ENCODE data around the gene TTN.
"Not testable (repeated sequence)": the region's sequence is repeated elsewhere in the genome, so short reads cannot be mapped to it uniquely, and the experiment has no call there.

TTN gene

GRCh38 chr2:178526256-178526655 lies 281.0 kb downstream of the TTN start:
- DNase-seq, result no peak

GRCh38 chr2:178525460-178525859 lies 281.8 kb downstream of the TTN start:
- not testable (repeated sequence) for DNase-seq

- not testable (repeated sequence) for DNase-seq
These were observed 282.2 kb downstream of the TTN start for GRCh38 chr2:178525010-178525409.

- DNase-seq, result no peak
These were observed 283.6 kb downstream of the TTN start for GRCh38 chr2:178523596-178524134.

DNA sequence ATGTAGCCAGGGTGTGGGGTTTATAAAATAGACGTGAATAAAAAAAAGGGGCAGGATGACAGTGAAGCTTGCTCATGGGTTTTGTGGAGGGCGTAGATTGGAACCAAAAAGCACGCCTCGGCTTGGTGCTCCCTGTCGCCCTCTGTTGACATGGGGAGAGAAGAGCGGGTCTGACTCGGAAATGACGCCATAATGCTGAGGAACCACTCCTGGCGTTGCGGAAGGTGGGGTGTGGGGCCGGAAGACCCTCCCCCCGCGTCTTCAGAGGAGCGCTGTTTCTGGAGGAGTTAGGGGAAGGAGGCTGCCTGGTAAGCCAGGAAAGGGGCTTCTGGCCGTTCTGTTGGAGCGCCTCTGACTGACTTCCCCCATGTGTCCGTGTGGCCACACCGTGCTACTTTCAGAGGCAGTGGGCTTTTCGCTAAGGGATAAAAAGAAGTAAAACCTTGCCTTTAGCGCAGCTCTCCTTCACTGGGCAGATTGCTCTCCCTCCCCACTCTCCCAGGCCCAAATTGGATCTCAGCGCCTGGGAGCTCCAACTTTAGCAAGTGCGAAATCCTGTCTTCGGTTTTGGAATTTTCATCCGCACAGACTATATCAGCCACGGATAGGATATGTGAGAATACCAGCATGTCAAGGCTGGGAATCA lies 284.1 kb downstream of the TTN start:
- DNase-seq, result no peak

GRCh38 chr2:178521304-178522150 lies 285.7 kb downstream of the TTN start:
- no peak for DNase-seq

DNA sequence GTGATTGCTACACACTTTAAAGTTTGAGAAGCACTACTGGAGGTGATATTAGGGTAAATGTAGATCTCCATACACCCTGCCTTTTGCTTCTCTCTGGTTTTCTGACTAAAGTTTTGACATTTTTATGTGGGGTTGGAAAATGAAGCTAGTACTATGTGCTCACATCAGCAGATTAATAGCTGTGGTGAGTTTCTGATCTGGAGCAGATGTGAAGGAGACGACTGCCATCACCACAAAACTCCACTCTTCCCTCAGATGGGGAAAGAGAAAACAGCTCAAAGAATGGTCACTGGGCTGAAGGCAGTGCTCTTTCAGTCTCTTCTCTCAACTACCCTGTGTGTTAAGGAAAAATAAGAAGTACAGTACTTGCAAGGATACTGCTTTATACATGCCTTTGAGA lies 289.7 kb downstream of the TTN start:
- DNase-seq, result no peak

DNA sequence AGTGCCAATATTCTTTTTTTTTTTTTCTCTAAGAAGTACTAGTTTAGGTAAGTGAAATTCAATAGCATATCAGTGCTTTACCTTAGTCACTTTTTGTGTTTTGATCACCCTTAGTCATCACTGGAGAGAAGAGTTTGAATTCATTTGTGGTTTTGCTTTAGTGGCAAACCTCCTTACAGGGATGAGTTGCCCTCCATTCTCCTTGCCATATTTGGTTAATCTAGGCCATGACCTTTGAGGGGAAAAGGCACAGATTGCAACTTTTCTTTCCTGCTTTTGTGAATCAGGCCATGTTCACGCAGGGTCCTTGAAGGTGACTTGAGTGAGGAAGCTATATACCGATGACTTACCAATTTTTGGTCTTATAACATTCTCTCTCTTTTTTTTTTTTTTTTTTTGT lies 292.6 kb downstream of the TTN start:
- no peak for DNase-seq

DNA sequence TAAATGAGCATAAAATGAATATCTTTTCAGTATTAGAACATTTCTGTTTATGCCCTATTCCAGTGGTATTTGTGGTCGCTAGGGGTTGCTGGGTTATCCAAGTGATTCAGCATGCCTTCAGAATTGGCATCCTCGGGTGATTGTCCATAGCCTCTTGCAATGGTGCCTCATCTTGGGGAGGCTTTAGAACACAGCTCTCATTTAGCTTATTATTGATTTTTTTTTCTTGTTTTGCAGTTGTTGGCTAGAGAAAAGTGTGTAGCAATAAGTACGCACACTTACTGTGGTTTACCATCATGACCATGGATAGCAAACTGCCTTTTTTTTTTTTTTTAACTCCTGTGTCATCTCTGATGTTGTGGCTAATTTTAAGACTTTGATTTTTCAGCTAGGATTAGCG lies 293.3 kb downstream of the TTN start:
- no peak for DNase-seq

DNA sequence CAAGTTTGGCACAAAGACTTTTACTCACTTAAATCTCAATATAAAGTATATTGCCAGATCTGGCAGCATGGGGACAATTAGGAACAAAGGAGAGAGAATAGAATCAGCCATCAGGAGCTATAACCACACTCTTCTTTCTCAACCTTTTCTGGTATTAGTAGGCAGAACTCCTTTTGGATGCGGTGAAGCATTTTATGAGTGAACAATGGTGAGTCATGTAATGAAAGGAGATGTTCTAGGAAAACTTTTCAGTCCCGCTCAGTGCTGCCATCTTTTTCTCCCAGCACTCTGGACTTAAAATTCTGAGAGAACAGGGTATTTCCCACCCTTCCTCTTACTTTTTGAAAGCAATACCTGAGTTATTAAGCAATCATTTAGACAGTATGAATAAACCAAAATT lies 294.7 kb downstream of the TTN start:
- DNase-seq, result no peak

- DNase-seq, result no peak
These were observed 296.8 kb downstream of the TTN start for GRCh38 chr2:178510384-178510783.

DNA sequence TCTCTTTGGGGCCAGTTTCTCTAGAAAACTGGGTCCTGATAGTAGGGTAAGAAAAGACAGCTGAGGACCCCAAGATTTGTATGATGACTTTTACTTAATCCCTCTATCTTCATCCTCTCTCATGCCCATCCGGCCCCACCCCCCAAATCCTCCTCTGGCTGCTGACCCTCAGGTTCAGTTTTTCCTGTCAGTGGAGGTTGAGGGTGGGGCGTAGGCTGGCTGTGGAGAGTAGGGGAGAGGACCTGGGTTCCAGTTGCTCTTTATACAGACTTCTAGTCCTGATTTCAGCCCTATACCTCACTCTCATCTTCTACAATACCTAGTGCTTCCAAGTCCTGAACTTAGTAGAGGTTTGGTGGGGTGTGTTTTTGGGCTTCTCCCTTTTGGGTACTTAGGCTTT lies 298.6 kb downstream of the TTN start:
- no peak for DNase-seq

GRCh38 chr2:178506949-178507348 lies 300.3 kb downstream of the TTN start:
- DNase-seq, result no peak

DNA sequence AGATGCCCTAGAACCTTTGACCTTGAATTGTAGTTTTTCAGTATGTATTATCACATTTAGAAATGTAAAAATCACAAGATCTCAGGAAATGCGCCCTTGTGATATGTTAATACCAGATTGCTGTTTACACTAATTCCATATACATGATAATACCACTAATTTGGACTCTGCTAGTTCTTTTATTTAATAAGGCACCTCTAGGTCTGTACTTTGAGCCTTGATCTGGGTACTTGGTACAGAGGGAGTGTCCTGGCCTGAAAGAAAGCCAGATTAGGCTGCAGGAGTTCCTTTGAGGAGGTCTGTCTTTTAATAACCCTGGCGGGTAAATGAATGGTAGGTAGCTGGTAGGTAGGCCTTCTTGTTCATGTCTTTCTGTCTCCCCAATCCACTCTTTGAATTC lies 300.7 kb downstream of the TTN start:
- DNase-seq, result no peak

DNA sequence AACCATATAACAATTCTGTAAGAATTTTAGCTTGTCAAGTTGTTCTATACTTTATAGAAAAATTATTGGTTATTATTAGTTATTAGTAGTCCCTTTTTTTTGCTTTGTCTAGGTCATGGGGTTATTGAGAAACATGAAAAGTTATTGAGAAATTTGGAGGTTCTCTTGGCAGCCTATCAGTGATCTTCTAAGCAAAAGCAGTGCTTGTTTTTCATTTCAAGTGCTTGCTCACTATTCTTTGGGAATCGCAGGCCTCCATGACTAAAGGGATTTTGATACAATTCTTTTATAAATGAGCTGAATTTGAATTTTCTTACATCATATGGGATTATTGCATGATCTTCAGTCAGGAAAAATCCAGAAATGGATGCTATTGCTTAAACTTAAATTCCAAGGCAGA lies 301.1 kb downstream of the TTN start:
- no peak for DNase-seq

DNA sequence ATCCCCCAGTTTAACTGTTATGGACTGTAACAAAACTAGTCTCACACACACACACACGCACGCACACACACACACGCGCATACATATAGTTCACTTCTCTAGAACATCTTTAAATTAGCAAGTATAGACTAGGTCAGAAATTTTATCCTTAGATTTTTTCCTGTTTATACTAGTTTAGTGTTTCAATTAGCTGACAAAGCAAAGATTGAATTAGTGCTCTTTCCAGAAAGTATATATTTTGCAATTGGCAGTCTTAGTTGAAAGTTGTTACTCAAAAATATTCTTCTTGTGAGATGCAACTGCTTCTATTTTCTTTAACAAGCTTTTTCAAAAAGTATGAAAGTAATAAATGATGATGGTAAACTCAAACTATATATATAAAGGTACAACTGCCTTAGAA lies 304.5 kb downstream of the TTN start:
- DNase-seq, result no peak

- DNase-seq, result no peak
These were observed 307.6 kb downstream of the TTN start for GRCh38 chr2:178499640-178500039.

GRCh38 chr2:178498137-178498536 lies 309.1 kb downstream of the TTN start:
- DNase-seq, result no peak

GRCh38 chr2:178496049-178496448 lies 311.2 kb downstream of the TTN start:
- DNase-seq, result no peak

GRCh38 chr2:178491612-178492011 lies 315.6 kb downstream of the TTN start:
- no peak for DNase-seq

GRCh38 chr2:178485356-178485755 lies 321.9 kb downstream of the TTN start:
- no peak for DNase-seq

DNA sequence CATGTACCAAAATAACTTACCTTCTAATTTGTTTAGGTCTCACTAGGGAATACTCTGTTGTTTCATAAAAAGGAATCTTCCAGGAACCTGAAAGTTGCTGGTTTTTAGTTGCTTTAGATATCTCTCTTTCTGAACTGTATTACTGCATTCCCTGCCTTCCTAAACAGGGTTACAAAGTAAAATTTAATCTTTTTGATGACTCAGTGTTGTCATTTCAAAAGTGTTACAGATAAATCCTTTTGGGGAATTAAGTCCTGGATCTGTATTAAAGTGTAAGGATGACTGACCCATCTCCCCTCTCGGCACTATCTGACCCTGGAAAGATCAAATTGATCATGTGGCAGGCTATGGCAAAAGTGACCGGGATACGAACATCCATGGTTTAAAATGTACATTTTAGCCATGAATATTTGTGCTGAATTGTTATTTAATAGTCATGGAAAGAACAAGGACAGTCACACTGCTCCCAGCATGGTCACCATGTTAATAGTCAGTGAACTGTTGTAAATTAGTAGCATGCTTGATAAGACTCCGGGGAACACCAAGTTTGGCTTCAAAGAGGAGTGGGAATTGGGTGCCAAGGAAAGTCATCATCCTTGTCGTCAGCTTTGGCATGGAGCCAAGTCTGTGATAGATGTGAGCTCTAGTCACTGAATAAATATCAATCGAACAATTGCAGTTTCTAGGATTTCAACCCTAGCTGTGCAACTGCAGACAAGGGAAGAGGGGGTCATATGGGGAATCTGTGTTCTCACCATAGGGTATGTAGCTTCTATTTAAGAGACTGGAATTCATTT lies 322.8 kb downstream of the TTN start:
- DNase-seq, result no peak

DNA sequence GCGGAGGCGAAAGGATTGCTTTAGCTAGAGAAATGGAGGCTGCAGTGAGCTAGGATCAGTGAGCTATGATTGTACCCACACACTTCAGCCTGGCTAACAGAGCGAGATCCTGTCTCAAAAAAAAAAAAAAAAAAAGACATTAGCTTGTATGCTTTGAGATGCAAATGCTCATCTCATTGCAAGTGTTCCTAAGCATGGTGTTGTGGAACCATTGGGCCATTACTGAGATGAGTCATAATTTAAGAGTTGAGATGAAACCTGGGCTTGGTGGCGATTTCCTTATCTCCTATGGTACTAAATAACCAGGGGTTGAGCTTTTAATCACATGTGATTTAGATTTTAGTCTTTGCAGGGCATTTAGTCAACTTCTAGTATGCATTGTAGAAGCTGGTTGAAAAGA lies 324.8 kb downstream of the TTN start:
- DNase-seq, result no peak

Measured in cortex of kidney (tissue), 1 donor.